Ramos (cell line): ENCODE data around the gene ARHGAP26.
"Not testable (repeated sequence)": the region's sequence is repeated elsewhere in the genome, so short reads cannot be mapped to it uniquely, and the experiment has no call there.

Experiments used
- in situ Hi-C: fragments of 300-500 bp; cut with MboI; formaldehyde crosslinking; loops from one replicate; pipeline ENCODE4 v1.14.3; 2022; ENCODE audit warnings: low sequenced_read_pairs; ENCODE audit not compliant: unreplicated experiment

The ARHGAP26 gene

GRCh38 chr5:142939884-142940283, 169.7 kb downstream of the ARHGAP26 start:
- in situ Hi-C loops = no loop called here

- in situ Hi-C loops = no loop called here
Observed at GRCh38 chr5:142941245-142941644, 171.1 kb downstream of the ARHGAP26 start.

GRCh38 chr5:142942901-142943300, 172.7 kb downstream of the ARHGAP26 start:
- in situ Hi-C loops = no loop called here

GRCh38 chr5:142944140-142944539, 174.0 kb downstream of the ARHGAP26 start:
- in situ Hi-C loops = no loop called here

- in situ Hi-C loops = no loop called here
Observed at GRCh38 chr5:142945321-142945720, 175.1 kb downstream of the ARHGAP26 start.

- in situ Hi-C loops = no loop called here
Observed at GRCh38 chr5:142945845-142946244, 175.7 kb downstream of the ARHGAP26 start.

GRCh38 chr5:142946547-142947426, 176.6 kb downstream of the ARHGAP26 start:
- in situ Hi-C loops = no loop called here

- in situ Hi-C loops = no loop called here
Observed at GRCh38 chr5:142947427-142947709, 177.2 kb downstream of the ARHGAP26 start.

GRCh38 chr5:142952229-142952628, 182.1 kb downstream of the ARHGAP26 start:
- in situ Hi-C loops = no loop called here

- in situ Hi-C loops = not testable (repeated sequence)
Observed at GRCh38 chr5:142952871-142953270, 182.7 kb downstream of the ARHGAP26 start.

GRCh38 chr5:142954455-142954854, 184.3 kb downstream of the ARHGAP26 start:
- in situ Hi-C loops = no loop called here

- in situ Hi-C loops = no loop called here
Observed at GRCh38 chr5:142955628-142956027, 185.5 kb downstream of the ARHGAP26 start.

GRCh38 chr5:142957528-142957927, 187.4 kb downstream of the ARHGAP26 start:
- in situ Hi-C loops = no loop called here

- in situ Hi-C loops = no loop called here
Observed at GRCh38 chr5:142958944-142959682, 188.9 kb downstream of the ARHGAP26 start.

- in situ Hi-C loops = no loop called here
Observed at GRCh38 chr5:142959683-142960657, 189.8 kb downstream of the ARHGAP26 start.

- in situ Hi-C loops = no loop called here
Observed at GRCh38 chr5:142961440-142962173, 191.4 kb downstream of the ARHGAP26 start.

GRCh38 chr5:142962174-142962533, 192.0 kb downstream of the ARHGAP26 start:
- in situ Hi-C loops = no loop called here

GRCh38 chr5:142965258-142966120, 195.3 kb downstream of the ARHGAP26 start:
- in situ Hi-C loops = not testable (repeated sequence)

GRCh38 chr5:142966121-142966420, 195.9 kb downstream of the ARHGAP26 start:
- in situ Hi-C loops = no loop called here
